ENCODE data around the gene AOAH. TPM values are rescaled to one million over a fixed set of nuclear protein-coding genes. Genes with fewer than 3 reads are reported as not detected.

Gene AOAH
- total RNA-seq, 1 experiment from 2014 or later: 0.39 TPM

DNA sequence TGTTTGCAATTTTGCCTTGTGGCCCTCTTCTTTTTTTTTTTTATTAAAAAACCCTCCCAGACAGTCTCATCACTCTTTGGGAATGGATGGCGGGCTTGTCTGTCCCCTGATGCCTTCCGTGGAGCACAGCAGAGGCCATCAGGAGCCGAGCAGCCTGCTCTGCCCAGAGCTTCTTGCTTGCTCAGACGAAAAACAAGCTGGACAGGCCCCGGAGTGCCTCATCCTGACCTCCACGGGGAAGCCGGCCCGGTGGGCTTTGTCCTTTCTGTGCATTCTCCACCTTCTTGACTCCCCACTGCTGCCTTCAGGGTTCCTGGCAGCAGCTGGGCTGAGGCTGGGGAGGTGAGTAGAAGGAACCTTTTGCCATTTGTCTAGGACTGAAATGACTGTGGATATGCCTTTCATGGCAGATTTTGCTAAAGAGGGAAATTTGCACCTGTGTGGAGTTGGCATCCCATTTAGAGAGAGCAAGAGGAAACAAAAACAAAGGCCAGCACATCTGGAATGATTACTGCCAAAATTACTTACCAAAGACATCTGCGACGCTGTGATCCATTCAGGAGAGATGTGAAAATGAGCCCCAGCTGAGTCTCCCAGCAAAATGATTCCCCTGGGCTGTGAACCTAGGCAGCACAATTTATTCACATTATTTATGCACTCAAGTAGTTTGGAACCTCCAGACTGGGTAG, 108.3 kb downstream of the AOAH start:
- no peaks in the 10 kb centered on the region for H3K27me3 ChIP-seq (ENCODE audit: insufficient read depth, low read length)
- H2BK5ac ChIP-seq (ENCODE audit: insufficient read length, low read length): no peak overlapping the region
- no peak overlapping the region for H2AK5ac ChIP-seq (ENCODE audit: insufficient read length, low read length)
- H3K23ac ChIP-seq (ENCODE audit: insufficient read length, low read depth, low read length): no peak overlapping the region
- no peak overlapping the region for H3T11ph ChIP-seq (ENCODE audit: low read length)
- Mint-ChIP-seq H3K9me3 (no peaks in the 10 kb centered on the region), H3K4me1 (peaks cover 28 to 33% of the 10 kb centered on the region in 2 experiments), H3K27ac (peak overlapping the region in 2 of 3 experiments; percentile 73 to 77; a peak in 4 of 7 replicates), H3K4me3 (no peak overlapping the region), H3K27me3 (ENCODE audit: low read depth) (no peaks in the 10 kb centered on the region), H3K36me3 (ENCODE audit: insufficient read depth in 1 of 3, low read depth in 3 of 3) (no peaks in the 10 kb centered on the region)
- no peak overlapping the region for H4K8ac ChIP-seq (replicated peaks; ENCODE audit: insufficient read length, low read depth, low read length)
- H2AFZ ChIP-seq (ENCODE audit: low read length): no peak overlapping the region
- H3K4ac ChIP-seq (ENCODE audit: low read depth, low read length): no peak overlapping the region
- H4K91ac ChIP-seq (ENCODE audit: insufficient read length, low read depth, low read length): no peak overlapping the region
- no peaks in the 10 kb centered on the region for H3K9me3 ChIP-seq (ENCODE audit: control insufficient read depth, low read depth, low read length)
- TF ChIP-seq, protein P1, sequence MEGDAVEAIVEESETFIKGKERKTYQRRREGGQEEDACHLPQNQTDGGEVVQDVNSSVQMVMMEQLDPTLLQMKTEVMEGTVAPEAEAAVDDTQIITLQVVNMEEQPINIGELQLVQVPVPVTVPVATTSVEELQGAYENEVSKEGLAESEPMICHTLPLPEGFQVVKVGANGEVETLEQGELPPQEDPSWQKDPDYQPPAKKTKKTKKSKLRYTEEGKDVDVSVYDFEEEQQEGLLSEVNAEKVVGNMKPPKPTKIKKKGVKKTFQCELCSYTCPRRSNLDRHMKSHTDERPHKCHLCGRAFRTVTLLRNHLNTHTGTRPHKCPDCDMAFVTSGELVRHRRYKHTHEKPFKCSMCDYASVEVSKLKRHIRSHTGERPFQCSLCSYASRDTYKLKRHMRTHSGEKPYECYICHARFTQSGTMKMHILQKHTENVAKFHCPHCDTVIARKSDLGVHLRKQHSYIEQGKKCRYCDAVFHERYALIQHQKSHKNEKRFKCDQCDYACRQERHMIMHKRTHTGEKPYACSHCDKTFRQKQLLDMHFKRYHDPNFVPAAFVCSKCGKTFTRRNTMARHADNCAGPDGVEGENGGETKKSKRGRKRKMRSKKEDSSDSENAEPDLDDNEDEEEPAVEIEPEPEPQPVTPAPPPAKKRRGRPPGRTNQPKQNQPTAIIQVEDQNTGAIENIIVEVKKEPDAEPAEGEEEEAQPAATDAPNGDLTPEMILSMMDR (conservative IDR thresholded peaks at IDR 0.05): no peak
- H3K56ac ChIP-seq (ENCODE audit: insufficient read length, low read depth, low read length): no peak overlapping the region
- no peak overlapping the region for H3K4me2 ChIP-seq (ENCODE audit: insufficient read depth, insufficient read length, low read length)
- H3K18ac ChIP-seq (ENCODE audit: insufficient read length, low read depth, low read length): no peak overlapping the region
- H2BK20ac ChIP-seq (ENCODE audit: low read depth, low read length, poor library complexity, severe bottlenecking): no peak overlapping the region
- H3K79me2 ChIP-seq (ENCODE audit: insufficient read depth, low read length): no peaks in the 10 kb centered on the region
- no CpG with 5 or more reads among the region's 10 CpGs for WGBS (ENCODE audit: extremely low coverage, insufficient read length, low lambda C conversion rate)
- H2BK12ac ChIP-seq (ENCODE audit: insufficient read length, low read depth, low read length): no peak overlapping the region
- peaks cover 3% of the 10 kb centered on the region for H3K23me2 ChIP-seq (ENCODE audit: insufficient read length, low read depth, low read length, poor library complexity, severe bottlenecking)
- no peak overlapping the region for H3K14ac ChIP-seq (ENCODE audit: insufficient read depth, low read length)
- no peak overlapping the region for H4K5ac ChIP-seq (ENCODE audit: insufficient read length, low read depth, low read length)
- no peak overlapping the region for H2BK15ac ChIP-seq (ENCODE audit: low read depth, low read length)
- no peak for DNase-seq
- H3K79me1 ChIP-seq (ENCODE audit: insufficient read depth, low read depth, low read length, poor library complexity, severe bottlenecking): no peaks in the 10 kb centered on the region
- no peaks in the 10 kb centered on the region for H4K20me1 ChIP-seq (ENCODE audit: control insufficient read depth, insufficient read depth, insufficient read length)
- no peak overlapping the region for H2BK120ac ChIP-seq (ENCODE audit: low read depth, low read length, poor library complexity, severe bottlenecking)
- no peak overlapping the region for H3K9ac ChIP-seq (ENCODE audit: extremely low read depth, insufficient read length, low read length)
- H3K27ac ChIP-seq (ENCODE audit: insufficient read length, low read depth, low read length): no peak overlapping the region
- peaks cover 4% of the 10 kb centered on the region; the same call in 1 of the 2 replicates for H3K4me1 ChIP-seq (ENCODE audit: insufficient read depth, low read length)

Data from H9 (cell line).